NB4 (cell line): Measurements from ENCODE around the gene CREB5.

Experiments
- DNase-seq: peaks from one replicate; pipeline ENCODE4 v3.0.0; 2010; ENCODE audit warnings: low read depth
- H3K4me3 ChIP-seq: one replicate; pipeline ENCODE4 v1.5.1; 2011; ENCODE audit warnings: mild to moderate bottlenecking, low read depth, low read length, moderate library complexity
- CTCF ChIP-seq: IDR thresholded peaks from one replicate; pipeline ENCODE4 v1.5.1; 2012; ENCODE audit warnings: low read depth, low read length
- MAX ChIP-seq: IDR thresholded peaks from 2 replicates; pipeline ENCODE4 v1.6.1; 2011; ENCODE audit warnings: low read depth, low read length
- MYC ChIP-seq: IDR thresholded peaks from 2 replicates; pipeline ENCODE4 v1.6.1; 2011; ENCODE audit warnings: low read depth, low read length
- POLR2A ChIP-seq: IDR thresholded peaks from 2 replicates; pipeline ENCODE4 v1.6.1; 2011; ENCODE audit warnings: mild to moderate bottlenecking; ENCODE audit not compliant: insufficient read length; ENCODE audit errors: extremely low read depth

The CREB5 gene

GRCh38 chr7:28774261-28774988, 362.1 kb downstream of the CREB5 start:
- no peak overlapping the region for H3K4me3 ChIP-seq
- TF ChIP-seq POLR2A (no peak), MAX (no peak), MYC (no peak), CTCF (no peak)
- no peak for DNase-seq

- no peak for DNase-seq
- TF ChIP-seq MYC (no peak), POLR2A (no peak), MAX (no peak), CTCF (no peak)
- H3K4me3 ChIP-seq = no peak overlapping the region
These were observed 364.3 kb downstream of the CREB5 start for GRCh38 chr7:28776463-28777157.

GRCh38 chr7:28778786-28779185, 366.5 kb downstream of the CREB5 start:
- no peak for TF ChIP-seq MYC
- no peak for TF ChIP-seq POLR2A
- no peak for DNase-seq
- no peak overlapping the region for H3K4me3 ChIP-seq

GRCh38 chr7:28779954-28780353, 367.6 kb downstream of the CREB5 start:
- no peak for DNase-seq
- TF ChIP-seq CTCF (no peak), MAX (no peak), MYC (no peak), POLR2A (no peak)
- H3K4me3 ChIP-seq = no peak overlapping the region

- no peak for DNase-seq
- TF ChIP-seq MYC = no peak
- TF ChIP-seq POLR2A = no peak
- no peak for TF ChIP-seq MAX
- TF ChIP-seq CTCF = no peak
- H3K4me3 ChIP-seq = no peak overlapping the region
These were observed 370.0 kb downstream of the CREB5 start for GRCh38 chr7:28782362-28782761.

- DNase-seq = no peak
- TF ChIP-seq CTCF (no peak), POLR2A (no peak), MYC (no peak), MAX (no peak)
- no peak overlapping the region for H3K4me3 ChIP-seq
These were observed 372.0 kb downstream of the CREB5 start for GRCh38 chr7:28784171-28784902.
